Measurements from ENCODE around the gene SRGAP1. TPM values are rescaled to one million over a fixed set of nuclear protein-coding genes. Genes with fewer than 3 reads are reported as not detected.

SRGAP1 gene
- polyA plus RNA-seq, 4 donors: 2.2 to 8.5 (median 4.0) TPM

GRCh38 chr12:64080319-64081007 is 236.0 kb downstream of the SRGAP1 start:
- WGBS, 3 donors: 27 to 45% (median 32%) methylated on average over 7 of the region's 7 CpGs
- no peaks in the 10 kb centered on the region for H3K9me3 ChIP-seq (ENCODE audit: control insufficient read depth in 2 of 2, insufficient read depth in 1 of 2, low read depth in 1 of 2, low read length in 1 of 2)
- FAIRE-seq (no peak), DNase-seq (peak; percentile 77 to 86)
- H3K4me3 ChIP-seq (ENCODE audit: low read depth in 1 of 3, low read length in 3 of 3): no peak overlapping the region
- H3K36me3 ChIP-seq (ENCODE audit: control insufficient read depth in 3 of 3, insufficient read depth in 2 of 3, low read depth in 1 of 3, low read length in 3 of 3): peaks cover 0 to 18% (median 0%) of the 10 kb centered on the region in 3 donors
- H3K27ac ChIP-seq (ENCODE audit: low read depth in 1 of 3, low read length in 2 of 3): no peak overlapping the region
- H3K4me1 ChIP-seq (ENCODE audit: control insufficient read depth in 3 of 3, insufficient read depth in 2 of 3, low read depth in 1 of 3, low read length in 2 of 3): peaks cover 2 to 10% (median 3%) of the 10 kb centered on the region in 3 donors
- no peaks in the 10 kb centered on the region for H3K27me3 ChIP-seq (ENCODE audit: control insufficient read depth in 3 of 3, insufficient read depth in 3 of 3, low read length in 3 of 3)

DNA sequence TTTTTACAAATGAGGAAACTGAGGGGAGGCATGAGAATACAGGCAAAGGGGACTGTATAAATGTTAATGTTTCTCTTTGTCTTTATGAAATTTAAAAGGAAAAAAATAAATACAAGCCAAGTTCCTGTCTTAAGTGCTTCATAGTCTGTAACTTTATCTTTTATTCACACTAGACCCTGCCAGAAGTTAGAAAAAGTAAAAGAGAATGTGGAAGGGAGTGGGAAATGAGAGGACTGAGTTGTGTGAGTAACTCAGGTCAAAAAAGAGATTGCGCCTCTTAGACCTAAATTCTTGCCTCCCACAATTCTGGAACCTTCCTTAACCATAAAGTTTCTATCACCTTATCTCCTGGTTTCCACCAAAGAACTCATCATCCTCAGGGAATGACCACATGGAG is 236.5 kb downstream of the SRGAP1 start:
- DNase-seq: no peak
- Histone ChIP-seq H3K4me1 (ENCODE audit: control insufficient read depth in 3 of 3, insufficient read depth in 2 of 3, low read depth in 1 of 3, low read length in 2 of 3) (peaks cover 2 to 10% (median 3%) of the 10 kb centered on the region in 3 donors), H3K27me3 (ENCODE audit: control insufficient read depth in 3 of 3, insufficient read depth in 3 of 3, low read length in 3 of 3) (no peaks in the 10 kb centered on the region), H3K4me3 (ENCODE audit: low read depth in 1 of 3, low read length in 3 of 3) (no peak overlapping the region), H3K9me3 (ENCODE audit: control insufficient read depth in 2 of 2, insufficient read depth in 1 of 2, low read depth in 1 of 2, low read length in 1 of 2) (no peaks in the 10 kb centered on the region), H3K36me3 (ENCODE audit: control insufficient read depth in 3 of 3, insufficient read depth in 2 of 3, low read depth in 1 of 3, low read length in 3 of 3) (peaks cover 0 to 18% (median 0%) of the 10 kb centered on the region in 3 donors), H3K27ac (ENCODE audit: low read depth in 1 of 3, low read length in 2 of 3) (no peak overlapping the region)
- WGBS, 3 donors: 89 to 96% (median 94%) methylated on average over 1 of the region's 1 CpG
- no peak for FAIRE-seq

DNA sequence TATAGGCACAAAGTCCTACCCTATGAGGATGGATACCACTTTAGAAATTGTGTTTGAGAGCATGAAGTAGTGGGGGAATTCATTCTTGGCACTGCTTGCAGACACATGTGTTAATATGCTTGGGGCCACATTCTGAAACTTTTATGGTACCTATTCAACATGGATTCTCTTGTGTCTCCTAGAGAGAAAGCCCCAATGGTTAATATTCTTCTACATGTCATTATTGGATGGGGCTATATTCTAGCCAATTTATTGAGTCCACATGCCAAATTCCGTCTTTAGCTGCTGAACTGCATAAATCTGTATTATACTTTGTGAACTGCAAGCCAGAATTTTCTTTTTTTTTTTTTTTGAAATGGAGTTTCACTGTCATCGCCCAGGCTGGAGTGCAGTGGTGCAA is 237.6 kb downstream of the SRGAP1 start:
- WGBS, 3 donors: 82 to 85% (median 82%) methylated on average over 2 of the region's 2 CpGs
- no peak overlapping the region for H3K27ac ChIP-seq (ENCODE audit: low read depth in 1 of 3, low read length in 2 of 3)
- H3K4me3 ChIP-seq (ENCODE audit: low read depth in 1 of 3, low read length in 3 of 3): no peak overlapping the region
- DNase-seq (no peak), FAIRE-seq (no peak)
- H3K4me1 ChIP-seq (ENCODE audit: control insufficient read depth in 3 of 3, insufficient read depth in 2 of 3, low read depth in 1 of 3, low read length in 2 of 3): peaks cover 2 to 10% (median 3%) of the 10 kb centered on the region in 3 donors
- peaks cover 0 to 15% (median 0%) of the 10 kb centered on the region in 3 donors for H3K36me3 ChIP-seq (ENCODE audit: control insufficient read depth in 3 of 3, insufficient read depth in 2 of 3, low read depth in 1 of 3, low read length in 3 of 3)
- no peaks in the 10 kb centered on the region for H3K9me3 ChIP-seq (ENCODE audit: control insufficient read depth in 2 of 2, insufficient read depth in 1 of 2, low read depth in 1 of 2, low read length in 1 of 2)
- no peaks in the 10 kb centered on the region for H3K27me3 ChIP-seq (ENCODE audit: control insufficient read depth in 3 of 3, insufficient read depth in 3 of 3, low read length in 3 of 3)

- H3K27me3 ChIP-seq (ENCODE audit: control insufficient read depth in 3 of 3, insufficient read depth in 3 of 3, low read length in 3 of 3): no peaks in the 10 kb centered on the region
- peaks cover 0 to 17% (median 0%) of the 10 kb centered on the region in 3 donors for H3K36me3 ChIP-seq (ENCODE audit: control insufficient read depth in 3 of 3, insufficient read depth in 2 of 3, low read depth in 1 of 3, low read length in 3 of 3)
- H3K4me1 ChIP-seq (ENCODE audit: control insufficient read depth in 3 of 3, insufficient read depth in 2 of 3, low read depth in 1 of 3, low read length in 2 of 3): peaks cover 2 to 10% (median 3%) of the 10 kb centered on the region in 3 donors
- 45 to 64% (median 48%) methylated on average over 1 of the region's 1 CpG for whole genome bisulfite sequencing, 3 donors
- peak in 1 of 2 donors; percentile 6 for DNase-seq
- H3K4me3 ChIP-seq (ENCODE audit: low read depth in 1 of 3, low read length in 3 of 3): no peak overlapping the region
- FAIRE-seq: no peak
- H3K27ac ChIP-seq (ENCODE audit: low read depth in 1 of 3, low read length in 2 of 3): peak overlapping the region in 1 of 3 donors; percentile 55
- no peaks in the 10 kb centered on the region for H3K9me3 ChIP-seq (ENCODE audit: control insufficient read depth in 2 of 2, insufficient read depth in 1 of 2, low read depth in 1 of 2, low read length in 1 of 2)
Observed at GRCh38 chr12:64082866-64083268, 238.4 kb downstream of the SRGAP1 start.

- H3K9me3 ChIP-seq (ENCODE audit: control insufficient read depth in 2 of 2, insufficient read depth in 1 of 2, low read depth in 1 of 2, low read length in 1 of 2): no peaks in the 10 kb centered on the region
- FAIRE-seq: no peak
- 23 to 37% (median 30%) methylated on average over 6 of the region's 6 CpGs for WGBS, 3 donors
- DNase-seq: peak; percentile 25 to 71
- peaks cover 2 to 10% (median 3%) of the 10 kb centered on the region in 3 donors for H3K4me1 ChIP-seq (ENCODE audit: control insufficient read depth in 3 of 3, insufficient read depth in 2 of 3, low read depth in 1 of 3, low read length in 2 of 3)
- no peaks in the 10 kb centered on the region for H3K27me3 ChIP-seq (ENCODE audit: control insufficient read depth in 3 of 3, insufficient read depth in 3 of 3, low read length in 3 of 3)
- no peak overlapping the region for H3K27ac ChIP-seq (ENCODE audit: low read depth in 1 of 3, low read length in 2 of 3)
- no peak overlapping the region for H3K4me3 ChIP-seq (ENCODE audit: low read depth in 1 of 3, low read length in 3 of 3)
- peaks cover 0 to 17% (median 0%) of the 10 kb centered on the region in 3 donors for H3K36me3 ChIP-seq (ENCODE audit: control insufficient read depth in 3 of 3, insufficient read depth in 2 of 3, low read depth in 1 of 3, low read length in 3 of 3)
Observed at GRCh38 chr12:64083285-64084210, 239.0 kb downstream of the SRGAP1 start.

GRCh38 chr12:64085154-64085553 is 240.7 kb downstream of the SRGAP1 start:
- DNase-seq: no peak
- Histone ChIP-seq H3K4me3 (ENCODE audit: low read depth in 1 of 3, low read length in 3 of 3) (no peak overlapping the region), H3K4me1 (ENCODE audit: control insufficient read depth in 3 of 3, insufficient read depth in 2 of 3, low read depth in 1 of 3, low read length in 2 of 3) (peaks cover 2 to 10% (median 3%) of the 10 kb centered on the region in 3 donors), H3K27ac (ENCODE audit: low read depth in 1 of 3, low read length in 2 of 3) (no peak overlapping the region), H3K36me3 (ENCODE audit: control insufficient read depth in 3 of 3, insufficient read depth in 2 of 3, low read depth in 1 of 3, low read length in 3 of 3) (peaks cover 0 to 7% (median 0%) of the 10 kb centered on the region in 3 donors), H3K9me3 (ENCODE audit: control insufficient read depth in 2 of 2, insufficient read depth in 1 of 2, low read depth in 1 of 2, low read length in 1 of 2) (no peaks in the 10 kb centered on the region), H3K27me3 (ENCODE audit: control insufficient read depth in 3 of 3, insufficient read depth in 3 of 3, low read length in 3 of 3) (no peaks in the 10 kb centered on the region)
- no peak for FAIRE-seq
- WGBS, 3 donors: 88 to 93% (median 92%) methylated on average over 4 of the region's 4 CpGs

DNA sequence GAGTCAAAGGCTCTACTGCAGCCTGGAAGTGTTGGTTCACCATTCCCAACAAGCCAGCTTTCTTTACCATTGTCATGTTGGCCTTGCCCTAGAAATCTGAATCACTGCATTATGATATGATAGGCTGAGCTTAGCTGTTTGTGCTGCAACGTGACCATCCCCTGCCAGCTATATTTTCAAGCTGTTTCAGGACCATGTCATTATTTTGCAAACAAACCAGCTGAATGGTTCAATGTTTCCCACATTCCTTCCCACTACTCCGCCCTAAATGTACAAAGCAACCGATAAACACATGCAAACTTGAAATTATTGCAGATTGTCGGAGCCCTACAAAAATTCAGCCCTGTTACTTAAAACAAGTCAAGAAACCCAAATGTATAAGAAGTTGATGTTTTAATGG is 241.5 kb downstream of the SRGAP1 start:
- FAIRE-seq: no peak

GRCh38 chr12:64086946-64087345 is 242.4 kb downstream of the SRGAP1 start:
- no peak overlapping the region for H3K4me3 ChIP-seq (ENCODE audit: low read depth in 1 of 3, low read length in 3 of 3)
- H3K36me3 ChIP-seq (ENCODE audit: control insufficient read depth in 3 of 3, insufficient read depth in 2 of 3, low read depth in 1 of 3, low read length in 3 of 3): peaks cover 0 to 7% (median 0%) of the 10 kb centered on the region in 3 donors
- H3K27ac ChIP-seq (ENCODE audit: low read depth in 1 of 3, low read length in 2 of 3): no peak overlapping the region
- no peaks in the 10 kb centered on the region for H3K9me3 ChIP-seq (ENCODE audit: control insufficient read depth in 2 of 2, insufficient read depth in 1 of 2, low read depth in 1 of 2, low read length in 1 of 2)
- no peak for DNase-seq
- 87 to 96% (median 92%) methylated on average over 4 of the region's 4 CpGs for WGBS, 3 donors
- no peak for FAIRE-seq
- peaks cover 0 to 6% (median 0%) of the 10 kb centered on the region in 3 donors for H3K4me1 ChIP-seq (ENCODE audit: control insufficient read depth in 3 of 3, insufficient read depth in 2 of 3, low read depth in 1 of 3, low read length in 2 of 3)
- H3K27me3 ChIP-seq (ENCODE audit: control insufficient read depth in 3 of 3, insufficient read depth in 3 of 3, low read length in 3 of 3): no peaks in the 10 kb centered on the region

More for the DNA sequence above, 241.5 kb downstream of the SRGAP1 start:
- no peak overlapping the region for H3K4me3 ChIP-seq (ENCODE audit: low read depth in 1 of 3, low read length in 3 of 3)
- peaks cover 0 to 7% (median 0%) of the 10 kb centered on the region in 3 donors for H3K36me3 ChIP-seq (ENCODE audit: control insufficient read depth in 3 of 3, insufficient read depth in 2 of 3, low read depth in 1 of 3, low read length in 3 of 3)
- H3K4me1 ChIP-seq (ENCODE audit: control insufficient read depth in 3 of 3, insufficient read depth in 2 of 3, low read depth in 1 of 3, low read length in 2 of 3): peaks cover 0 to 6% (median 0%) of the 10 kb centered on the region in 3 donors
- no peak overlapping the region for H3K27ac ChIP-seq (ENCODE audit: low read depth in 1 of 3, low read length in 2 of 3)
- no peaks in the 10 kb centered on the region for H3K27me3 ChIP-seq (ENCODE audit: control insufficient read depth in 3 of 3, insufficient read depth in 3 of 3, low read length in 3 of 3)
- no peak for DNase-seq
- 71 to 86% (median 85%) methylated on average over 4 of the region's 4 CpGs for WGBS, 3 donors
- H3K9me3 ChIP-seq (ENCODE audit: control insufficient read depth in 2 of 2, insufficient read depth in 1 of 2, low read depth in 1 of 2, low read length in 1 of 2): no peaks in the 10 kb centered on the region

Data from small intestine (tissue), 7 donors.